Measurements from ENCODE around the gene CAMSAP3.

- TF ChIP-seq CTCF (IDR thresholded peaks at IDR 0.05; ENCODE audit: borderline replicate concordance, extremely low read depth, low read length, poor library complexity, severe bottlenecking) (no peak), EZH2 (IDR thresholded peaks at IDR 0.05; ENCODE audit: borderline replicate concordance, low read depth, low read length, severe bottlenecking) (no peak)
Observed at GRCh38 chr19:7597689-7598088, 2.0 kb downstream of the CAMSAP3 start.

Data from DND-41 (cell line).